Thoracic aorta (tissue), 2 donors: ENCODE data around the gene DUSP15. TPM values are rescaled to one million over a fixed set of nuclear protein-coding genes. Genes with fewer than 3 reads are reported as not detected.

ENCODE experiments used
- ATAC-seq: fragments of 150-250 bp; one replicate; pipeline ENCODE4 v1.8.0; 2017; ENCODE audit warnings: low read depth; ENCODE audit not compliant: insufficient number of reproducible peaks, low FRiP score
- DNase-seq: peaks from one replicate; pipeline ENCODE4 v3.0.0-alpha.2; 2020; ENCODE audit warnings: low spot score
- H3K27ac ChIP-seq, 2 donors: fragments of 200-600 bp; sonication (generic); 1 replicate in 1 of 2; 2 replicates in 1 of 2; pipeline ENCODE4 v1.5.1; 2016; ENCODE audit warnings: mild to moderate bottlenecking in 2 of 2, moderate library complexity in 2 of 2
- H3K27me3 ChIP-seq: fragments of 200-600 bp; sonication (generic); replicated peaks from 2 replicates; pipeline ENCODE4 v1.6.0; 2016; ENCODE audit warnings: mild to moderate bottlenecking; ENCODE audit not compliant: insufficient read depth
- H3K36me3 ChIP-seq: fragments of 200-600 bp; sonication (generic); one replicate; pipeline ENCODE4 v1.5.1; 2016
- H3K4me1 ChIP-seq, 2 donors: fragments of 200-600 bp; sonication (generic); 1 replicate in 1 of 2; 2 replicates in 1 of 2; pipeline versions ENCODE4 v1.5.1 to v1.6.0; 2016; ENCODE audit warnings: low read depth in 2 of 2, mild to moderate bottlenecking in 1 of 2; ENCODE audit not compliant: control insufficient read depth in 1 of 2
- H3K4me3 ChIP-seq: fragments of 200-600 bp; sonication (generic); 2 replicates; pipeline ENCODE4 v1.5.1; 2016; ENCODE audit warnings: mild to moderate bottlenecking
- H3K9me3 ChIP-seq: fragments of 200-600 bp; sonication (generic); 2 replicates; pipeline ENCODE4 v1.5.1; 2016
- CTCF ChIP-seq: fragments of 200-600 bp; sonication (generic); IDR thresholded peaks from one replicate; pipeline ENCODE4 v1.5.1; 2019; ENCODE audit warnings: antibody characterized with exemption
- total RNA-seq, 2 donors: library from RNA; depleted of rRNA; stranded (reverse); fragments of >200 nt; gene quantifications; one replicate each; pipeline versions ENCODE4 v1.1.0 to v1.2.3, GENCODE V29; 2016

Gene DUSP15
- total RNA-seq, 2 donors from 2014 or later, result 3.9 to 5.6 TPM

GRCh38 chr20:31853481-31853880, 16.8 kb downstream of the DUSP15 start:
- Histone ChIP-seq H3K4me3 (no peak overlapping the region), H3K27ac (no peak overlapping the region), H3K9me3 (no peaks in the 10 kb centered on the region), H3K36me3 (no peaks in the 10 kb centered on the region), H3K4me1 (no peaks in the 10 kb centered on the region), H3K27me3 (no peaks in the 10 kb centered on the region)
- no peak for TF ChIP-seq CTCF
- ATAC-seq (no peak), DNase-seq (no peak)

GRCh38 chr20:31851240-31851955, 18.9 kb downstream of the DUSP15 start:
- no peaks in the 10 kb centered on the region for H3K27me3 ChIP-seq
- ATAC-seq, result no peak
- H3K4me3 ChIP-seq, result no peak overlapping the region

GRCh38 chr20:31849306-31849930, 20.9 kb downstream of the DUSP15 start:
- H3K27me3 ChIP-seq, result no peaks in the 10 kb centered on the region
- H3K4me3 ChIP-seq, result no peak overlapping the region
- no peak for TF ChIP-seq CTCF
- H3K27ac ChIP-seq, result no peak overlapping the region
- no peaks in the 10 kb centered on the region for H3K36me3 ChIP-seq
- H3K4me1 ChIP-seq, result peaks cover 0 to 15% of the 10 kb centered on the region in 2 donors
- DNase-seq, result no peak
- no peaks in the 10 kb centered on the region for H3K9me3 ChIP-seq
- ATAC-seq, result no peak

More at GRCh38 chr20:31851240-31851955, 18.9 kb downstream of the DUSP15 start:
- Histone ChIP-seq H3K36me3 (no peaks in the 10 kb centered on the region), H3K27ac (no peak overlapping the region), H3K4me1 (peaks cover 0 to 2% of the 10 kb centered on the region in 2 donors), H3K9me3 (no peaks in the 10 kb centered on the region)
- no peak for TF ChIP-seq CTCF
- DNase-seq, result no peak

GRCh38 chr20:31848088-31848999, 22.0 kb downstream of the DUSP15 start:
- DNase-seq (no peak), ATAC-seq (no peak)
- TF ChIP-seq CTCF, result no peak
- H3K27ac ChIP-seq, result no peak overlapping the region
- no peak overlapping the region for H3K4me3 ChIP-seq
- no peaks in the 10 kb centered on the region for H3K27me3 ChIP-seq
- no peaks in the 10 kb centered on the region for H3K36me3 ChIP-seq
- H3K4me1 ChIP-seq, result peaks cover 5 to 26% of the 10 kb centered on the region in 2 donors
- no peaks in the 10 kb centered on the region for H3K9me3 ChIP-seq

GRCh38 chr20:31846793-31847138, 23.6 kb downstream of the DUSP15 start:
- Histone ChIP-seq H3K27me3 (no peaks in the 10 kb centered on the region), H3K4me3 (no peak overlapping the region)
- ATAC-seq, result no peak

More at GRCh38 chr20:31846793-31847138, 23.6 kb downstream of the DUSP15 start:
- peaks cover 14 to 42% of the 10 kb centered on the region in 2 donors for H3K4me1 ChIP-seq
- TF ChIP-seq CTCF, result no peak
- H3K27ac ChIP-seq, result no peak overlapping the region
- no peak for DNase-seq
- no peaks in the 10 kb centered on the region for H3K36me3 ChIP-seq
- H3K9me3 ChIP-seq, result no peaks in the 10 kb centered on the region
